Epithelial cell of esophagus (primary cell): ENCODE results near the gene EXD3.
"Not testable (repeated sequence)": the region's sequence is repeated elsewhere in the genome, so short reads cannot be mapped to it uniquely, and the experiment has no call there.

ENCODE experiments used
- DNase-seq: peaks from one replicate; pipeline ENCODE4 v3.0.0; 2010; ENCODE audit warnings: low read depth
- H3K4me3 ChIP-seq: 2 replicates; pipeline ENCODE4 v1.5.1; 2011; ENCODE audit warnings: mild to moderate bottlenecking, low read length, control low read depth
- TF ChIP-seq, protein P1 (sequence below): IDR thresholded peaks from 2 replicates; pipeline ENCODE4 v1.5.1; 2011; ENCODE audit warnings: low read depth, mild to moderate bottlenecking, low read length, control low read depth, inconsistent platforms; ENCODE audit not compliant: insufficient read depth; ENCODE audit errors: missing control alignments

Gene EXD3, protein sequence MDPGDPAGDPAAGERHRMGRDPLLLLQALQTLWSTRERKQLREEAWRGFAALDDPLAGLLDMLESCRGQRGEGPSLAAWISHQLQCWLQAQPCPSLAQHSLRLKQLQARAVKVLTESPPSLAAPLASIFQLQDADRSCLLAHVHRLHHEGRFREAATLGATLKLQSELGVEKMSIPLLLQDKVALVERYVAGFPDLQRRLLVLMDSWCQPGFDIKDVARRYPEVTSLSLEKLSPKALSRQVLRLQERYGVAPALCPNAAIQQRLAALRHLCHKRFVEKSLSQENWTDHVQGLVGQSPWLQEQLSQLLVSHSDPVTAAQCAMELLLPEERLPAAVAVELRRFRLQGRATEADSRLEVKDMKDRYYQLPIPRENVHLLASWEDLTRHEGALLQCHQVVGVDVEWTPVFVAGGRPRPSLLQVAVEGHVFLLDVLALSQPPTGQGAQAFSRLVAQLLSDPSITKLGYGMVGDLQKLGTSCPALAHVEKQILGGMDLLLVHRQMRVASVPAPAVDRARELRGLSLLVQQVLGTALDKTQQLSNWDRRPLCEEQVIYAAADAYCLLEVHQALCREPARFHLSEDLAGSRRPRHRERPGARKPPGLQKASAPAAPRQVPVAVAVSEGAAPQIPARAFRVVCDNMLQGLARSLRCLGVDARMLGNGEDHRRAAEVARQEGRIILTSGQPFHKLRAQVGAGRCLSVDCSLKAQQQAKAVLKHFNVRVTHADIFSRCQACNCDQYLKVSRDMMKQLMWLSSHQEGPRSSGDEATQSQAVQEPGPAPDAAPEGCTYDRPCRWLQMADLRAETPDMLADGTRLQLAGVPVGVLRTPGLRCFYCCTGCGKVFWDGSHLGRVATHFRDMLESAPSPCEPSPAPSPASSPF

DNA sequence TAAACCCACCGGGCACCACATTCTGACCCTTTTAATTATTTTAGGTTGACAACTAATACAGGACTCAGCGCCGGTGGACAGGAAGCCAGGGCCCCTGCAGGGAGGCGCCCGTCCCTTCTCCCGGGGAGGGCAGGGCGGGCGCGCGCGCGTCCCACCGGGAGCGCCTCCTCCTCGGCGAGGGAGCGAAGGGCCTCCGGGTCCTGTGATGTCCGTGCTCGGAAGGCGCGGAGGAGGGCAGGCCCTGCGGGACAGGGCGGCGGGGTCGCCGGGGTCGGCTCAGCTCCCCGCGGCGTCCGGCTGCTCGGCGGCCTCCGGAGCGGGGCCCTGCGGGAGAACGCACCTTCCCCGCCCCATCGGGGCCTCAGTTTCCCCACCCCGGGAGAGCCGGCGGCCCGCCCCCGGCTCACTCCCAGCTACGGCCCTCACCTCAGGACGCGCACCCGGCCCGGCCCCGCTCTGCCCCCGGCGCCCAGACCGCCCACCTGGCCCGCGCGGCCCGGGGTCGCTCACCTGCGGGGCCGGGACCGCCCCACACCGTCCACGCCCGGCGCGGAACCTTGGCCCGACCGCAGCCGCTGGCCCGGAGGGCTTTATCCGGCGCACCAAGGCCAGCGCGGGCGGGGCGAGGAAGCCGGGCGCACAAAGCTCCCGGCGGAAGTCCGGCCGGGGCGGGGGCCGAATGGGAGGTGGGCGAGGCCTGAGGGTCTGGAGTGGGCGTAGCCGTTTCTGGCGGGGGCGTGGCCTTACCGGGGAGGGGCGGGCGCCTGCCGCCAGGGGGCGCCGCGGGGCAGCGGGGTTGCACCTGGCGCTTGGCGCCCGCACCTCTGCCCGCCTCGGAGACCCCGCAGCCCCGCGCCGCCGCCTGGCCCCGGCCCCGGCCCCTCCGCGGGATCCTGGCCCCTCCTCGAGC lies at the start of gene EXD3, which contains the start of gene NOXA1:
Gene EXD3, minus strand, starts transcription at position 559 of the 910 bp plus-strand sequence. CDS start 27,805 bp downstream, outside the sequence.
Gene NOXA1, plus strand, starts transcription at position 790 of the 910 bp plus-strand sequence. CDS start 137 bp downstream, outside the sequence.
- peak within 1 kb of the TSS; percentile 72 for H3K4me3 ChIP-seq
- TF ChIP-seq, protein P1, sequence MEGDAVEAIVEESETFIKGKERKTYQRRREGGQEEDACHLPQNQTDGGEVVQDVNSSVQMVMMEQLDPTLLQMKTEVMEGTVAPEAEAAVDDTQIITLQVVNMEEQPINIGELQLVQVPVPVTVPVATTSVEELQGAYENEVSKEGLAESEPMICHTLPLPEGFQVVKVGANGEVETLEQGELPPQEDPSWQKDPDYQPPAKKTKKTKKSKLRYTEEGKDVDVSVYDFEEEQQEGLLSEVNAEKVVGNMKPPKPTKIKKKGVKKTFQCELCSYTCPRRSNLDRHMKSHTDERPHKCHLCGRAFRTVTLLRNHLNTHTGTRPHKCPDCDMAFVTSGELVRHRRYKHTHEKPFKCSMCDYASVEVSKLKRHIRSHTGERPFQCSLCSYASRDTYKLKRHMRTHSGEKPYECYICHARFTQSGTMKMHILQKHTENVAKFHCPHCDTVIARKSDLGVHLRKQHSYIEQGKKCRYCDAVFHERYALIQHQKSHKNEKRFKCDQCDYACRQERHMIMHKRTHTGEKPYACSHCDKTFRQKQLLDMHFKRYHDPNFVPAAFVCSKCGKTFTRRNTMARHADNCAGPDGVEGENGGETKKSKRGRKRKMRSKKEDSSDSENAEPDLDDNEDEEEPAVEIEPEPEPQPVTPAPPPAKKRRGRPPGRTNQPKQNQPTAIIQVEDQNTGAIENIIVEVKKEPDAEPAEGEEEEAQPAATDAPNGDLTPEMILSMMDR: peak; percentile 30
- peak; percentile 94 for DNase-seq

DNA sequence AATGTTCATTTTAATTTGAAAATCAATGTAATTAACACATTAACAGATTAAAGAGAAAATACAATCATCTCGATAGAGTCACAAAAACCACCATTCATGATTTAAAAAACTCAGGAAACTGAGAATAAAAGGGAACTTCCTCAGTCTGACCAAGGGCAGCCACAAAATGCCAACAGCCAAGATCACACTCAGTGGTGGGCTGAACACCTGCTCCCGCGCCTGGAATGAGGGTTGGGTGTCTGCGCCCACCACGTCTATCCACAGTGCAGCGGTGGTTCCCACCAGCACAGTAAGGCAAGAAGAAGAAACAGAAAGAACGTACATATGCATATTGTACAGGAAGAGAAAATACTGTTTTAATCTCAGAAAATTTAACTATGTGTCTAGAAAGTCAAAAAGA lies 47.8 kb upstream of the EXD3 start:
- no peak for DNase-seq
- TF ChIP-seq, protein P1: no peak

DNA sequence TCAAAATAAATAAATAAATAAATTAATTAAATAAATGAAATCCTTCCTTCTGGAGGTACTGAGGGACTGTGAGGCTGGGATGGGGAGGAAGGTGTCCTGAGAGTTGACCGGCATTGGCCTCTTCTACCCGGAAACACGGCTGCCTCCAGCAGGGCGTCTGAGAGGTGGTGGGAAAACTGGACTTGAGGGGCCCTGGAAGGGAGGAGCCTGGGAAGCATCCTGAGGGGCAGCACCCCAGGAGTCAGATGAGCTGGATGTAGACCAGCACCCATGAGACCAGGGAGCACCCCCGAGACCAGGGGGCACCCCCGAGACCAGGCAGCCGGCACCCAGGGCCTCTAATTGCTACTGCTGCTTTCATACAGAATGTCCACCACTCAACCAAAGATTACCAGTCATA lies 44.9 kb upstream of the EXD3 start:
- no peak overlapping the region for H3K4me3 ChIP-seq
- DNase-seq: no peak
- TF ChIP-seq, protein P1: no peak

More for the DNA sequence above, 47.8 kb upstream of the EXD3 start:
- H3K4me3 ChIP-seq: no peak overlapping the region

DNA sequence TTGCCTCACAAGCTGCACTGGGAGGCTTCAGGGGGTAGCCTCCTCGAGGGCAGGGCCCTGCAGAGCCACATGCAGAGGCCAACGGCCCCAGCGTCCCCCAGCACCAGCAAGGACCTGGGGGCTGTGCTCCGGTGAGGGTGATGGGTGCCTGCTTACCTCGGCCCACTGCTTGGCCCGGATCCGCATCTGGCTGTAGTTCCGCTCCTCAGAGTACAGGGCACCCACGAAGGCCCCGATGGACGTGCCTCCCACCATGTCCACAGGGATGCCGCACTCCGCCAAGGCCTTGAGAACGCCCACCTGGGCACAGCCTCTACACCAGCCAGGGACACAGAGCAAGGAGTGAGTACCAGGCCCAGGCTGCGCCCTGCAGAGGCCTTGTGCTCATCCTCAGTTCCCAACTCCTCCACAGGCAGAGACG lies 44.2 kb upstream of the EXD3 start:
- no peak overlapping the region for H3K4me3 ChIP-seq
- DNase-seq: no peak
- TF ChIP-seq, protein P1: no peak

DNA sequence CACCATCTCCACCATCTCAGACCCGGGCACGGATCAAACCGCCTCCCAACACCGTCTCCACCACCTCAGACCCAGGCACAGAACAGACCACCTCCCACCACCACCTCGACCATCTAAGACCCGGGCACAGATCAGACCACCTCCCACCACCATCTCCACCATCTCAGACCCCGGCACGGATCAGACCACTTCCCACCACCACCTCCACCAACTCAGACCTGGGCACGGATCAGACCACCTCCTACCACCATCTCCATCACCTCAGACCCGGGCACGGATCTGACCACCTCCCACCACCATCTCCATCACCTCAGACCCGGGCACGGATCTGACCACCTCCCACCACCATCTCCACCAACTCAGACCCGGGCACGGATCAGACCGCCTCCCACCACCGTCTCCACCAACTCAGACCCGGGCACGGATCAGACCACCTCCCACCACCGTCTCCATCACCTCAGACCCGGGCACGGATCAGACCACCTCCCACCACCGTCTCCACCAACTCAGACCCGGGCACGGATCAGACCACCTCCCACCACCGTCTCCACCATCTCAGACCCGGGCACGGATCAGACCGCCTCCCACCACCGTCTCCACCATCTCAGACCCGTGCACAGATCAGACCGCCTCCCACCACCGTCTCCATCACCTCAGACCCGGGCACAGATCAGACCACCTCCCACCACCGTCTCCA lies 43.6 kb upstream of the EXD3 start:
- not testable (repeated sequence) for DNase-seq, H3K4me3 ChIP-seq

DNA sequence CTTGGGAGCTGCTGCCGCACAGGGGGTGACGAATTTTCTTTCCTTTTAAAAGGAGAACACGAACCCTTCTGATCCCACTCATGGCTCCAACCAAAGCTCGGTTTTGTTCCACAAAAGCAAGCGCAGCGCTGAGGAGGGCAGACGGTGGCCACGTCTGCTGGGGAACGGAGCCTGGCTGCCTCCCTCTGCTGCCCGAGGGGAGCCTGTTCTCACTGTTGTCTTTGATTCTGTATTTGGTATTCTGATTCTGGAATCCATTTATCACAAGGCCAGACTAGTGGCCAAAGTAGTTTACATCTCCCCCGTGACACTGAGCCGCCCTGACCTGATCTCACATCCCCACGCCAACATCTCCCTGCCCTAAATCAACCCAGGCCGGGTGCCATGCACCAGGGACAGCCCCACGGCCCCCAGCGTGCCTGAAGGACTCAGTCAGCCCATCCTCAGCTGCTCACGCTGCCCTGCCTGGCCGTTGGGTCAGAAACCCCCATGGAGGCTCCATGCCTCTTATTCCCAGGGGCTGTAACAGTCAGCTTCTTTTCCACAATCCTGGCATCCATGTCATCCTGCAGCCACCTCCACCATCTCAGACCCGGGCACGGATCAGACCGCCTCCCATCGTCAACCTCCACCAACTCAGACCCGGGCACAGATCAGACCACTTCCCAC lies 42.9 kb upstream of the EXD3 start:
- no peak for DNase-seq
- TF ChIP-seq, protein P1: no peak
- no peak overlapping the region for H3K4me3 ChIP-seq
